Uterus (tissue), 2 donors: ENCODE results near the gene MYOC.

Experiments
- POLR2A ChIP-seq, 2 donors: fragments of 450-650 bp; IDR thresholded peaks; one replicate each; pipeline ENCODE4 v1.6.1; 2016; ENCODE audit warnings: antibody characterized with exemption in 2 of 2, mild to moderate bottlenecking in 1 of 2, moderate library complexity in 1 of 2
- TF ChIP-seq, protein P1 (sequence below), 4 experiments: fragments of 200-600 bp in 2 of 4; fragments of 450-650 bp in 2 of 4; sonication (generic) in 2 of 4; IDR thresholded peaks; one replicate each; pipeline ENCODE4 v1.5.1; 2016 to 2019; ENCODE audit warnings: antibody characterized with exemption in 4 of 4, mild to moderate bottlenecking in 2 of 4, moderate library complexity in 1 of 4

DNA sequence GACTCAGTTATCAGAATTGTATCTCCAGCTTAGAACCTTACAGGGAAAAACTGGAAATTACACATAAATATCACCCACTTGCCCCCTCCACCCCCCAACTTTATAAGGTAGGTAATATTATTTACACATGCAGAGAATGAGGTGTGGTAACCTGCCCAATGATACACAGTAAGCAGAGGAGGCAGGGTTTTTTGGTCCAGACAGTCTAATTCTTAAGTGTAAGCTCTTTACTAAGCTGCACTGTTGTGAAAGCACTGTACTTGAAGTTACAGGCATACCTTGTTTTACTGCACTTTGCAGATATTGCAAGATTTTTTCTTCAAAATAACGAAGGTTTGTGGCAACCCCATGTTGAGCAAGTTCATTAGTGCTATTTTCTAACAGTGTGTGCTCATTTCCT is 55.3 kb downstream of the MYOC start:
- TF ChIP-seq, protein P1, sequence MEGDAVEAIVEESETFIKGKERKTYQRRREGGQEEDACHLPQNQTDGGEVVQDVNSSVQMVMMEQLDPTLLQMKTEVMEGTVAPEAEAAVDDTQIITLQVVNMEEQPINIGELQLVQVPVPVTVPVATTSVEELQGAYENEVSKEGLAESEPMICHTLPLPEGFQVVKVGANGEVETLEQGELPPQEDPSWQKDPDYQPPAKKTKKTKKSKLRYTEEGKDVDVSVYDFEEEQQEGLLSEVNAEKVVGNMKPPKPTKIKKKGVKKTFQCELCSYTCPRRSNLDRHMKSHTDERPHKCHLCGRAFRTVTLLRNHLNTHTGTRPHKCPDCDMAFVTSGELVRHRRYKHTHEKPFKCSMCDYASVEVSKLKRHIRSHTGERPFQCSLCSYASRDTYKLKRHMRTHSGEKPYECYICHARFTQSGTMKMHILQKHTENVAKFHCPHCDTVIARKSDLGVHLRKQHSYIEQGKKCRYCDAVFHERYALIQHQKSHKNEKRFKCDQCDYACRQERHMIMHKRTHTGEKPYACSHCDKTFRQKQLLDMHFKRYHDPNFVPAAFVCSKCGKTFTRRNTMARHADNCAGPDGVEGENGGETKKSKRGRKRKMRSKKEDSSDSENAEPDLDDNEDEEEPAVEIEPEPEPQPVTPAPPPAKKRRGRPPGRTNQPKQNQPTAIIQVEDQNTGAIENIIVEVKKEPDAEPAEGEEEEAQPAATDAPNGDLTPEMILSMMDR (IDR thresholded peaks at IDR 0.05), result no peak
- no peak for TF ChIP-seq POLR2A (IDR thresholded peaks at IDR 0.05)
